G401.6 (cell line): ENCODE results near the gene EHD1.

Experiments
- FAIRE-seq: peaks from 2 replicates; lab custom pipeline; 2012; peaks lifted over from hg19 to GRCh38; lab: Jason Lieb, UNC

The EHD1 gene

DNA sequence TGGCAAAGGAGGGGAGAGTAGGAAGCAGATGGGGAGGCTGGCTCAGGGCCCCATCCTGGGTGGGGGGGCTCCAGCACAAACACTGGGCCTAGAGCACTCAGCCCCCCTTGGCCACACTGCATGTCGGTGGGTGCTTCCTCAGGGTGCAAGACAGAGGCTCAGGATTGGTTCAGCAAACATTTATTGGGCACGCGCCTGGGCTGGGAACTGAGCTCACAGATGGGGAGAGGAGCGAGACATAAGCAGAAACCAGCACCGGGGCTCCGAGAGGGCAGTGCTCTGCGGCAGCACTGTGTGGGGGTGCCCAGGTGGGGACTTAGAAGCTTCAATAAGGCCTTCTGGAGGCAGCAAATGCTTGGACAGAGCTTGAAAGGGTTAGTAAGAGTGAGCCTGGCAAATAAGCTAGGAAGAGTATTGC is 12.1 kb upstream of the EHD1 start:
- FAIRE-seq = no peak

DNA sequence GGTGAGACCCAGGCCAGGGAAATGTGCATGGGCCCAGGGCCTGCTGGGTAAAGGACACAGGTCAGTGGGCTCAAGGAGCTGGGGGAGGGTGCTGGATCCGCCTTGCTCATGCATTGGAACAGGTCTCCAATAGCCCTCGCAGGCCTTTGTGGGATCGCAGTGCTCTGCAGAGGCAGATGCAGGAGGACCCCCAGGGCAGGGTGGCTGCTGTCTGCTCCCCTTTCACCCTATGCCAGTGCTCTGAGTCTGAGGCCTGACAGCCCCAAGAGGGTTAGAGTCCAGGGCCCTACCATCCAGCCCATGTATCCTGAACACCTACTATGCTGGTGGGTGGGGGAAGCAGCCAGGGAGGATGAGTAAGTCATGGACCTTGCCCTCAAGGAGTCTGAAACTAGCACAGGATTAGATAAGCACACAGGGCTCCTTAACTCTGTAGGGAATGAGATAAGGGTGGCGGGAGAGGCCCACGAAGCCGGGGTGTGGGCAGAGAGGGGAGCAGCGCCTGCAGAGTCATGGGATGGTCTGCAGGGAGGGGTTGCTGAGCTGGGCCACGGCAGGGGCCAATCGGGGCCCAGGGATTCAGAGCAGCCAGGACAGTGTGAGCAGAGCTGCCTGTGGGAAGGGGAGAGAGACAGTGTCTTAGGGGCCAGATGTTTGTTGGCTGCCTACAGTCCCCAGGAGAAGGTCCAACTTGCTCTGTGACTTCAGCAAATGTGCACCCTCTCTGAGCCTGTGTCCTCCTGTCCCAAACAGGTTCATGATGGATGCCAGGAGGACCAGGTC is 10.5 kb upstream of the EHD1 start:
- no peak for FAIRE-seq

DNA sequence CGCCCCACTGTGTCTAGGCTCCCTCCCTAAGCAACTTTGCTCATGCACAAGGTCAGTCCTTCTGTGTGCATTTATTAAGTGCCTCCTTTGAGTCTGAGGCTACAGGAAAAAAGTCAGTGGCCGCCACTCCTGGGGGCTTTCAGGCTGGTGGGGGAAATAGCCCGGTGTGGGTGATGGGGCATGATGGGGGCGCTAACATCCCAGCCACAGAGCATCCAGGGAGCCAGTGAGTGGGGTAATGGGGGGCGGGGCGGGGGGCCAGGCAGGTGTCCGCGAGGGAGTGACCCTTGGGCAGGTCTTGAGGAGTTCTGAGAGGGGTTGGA is 9.9 kb upstream of the EHD1 start:
- FAIRE-seq = no peak

DNA sequence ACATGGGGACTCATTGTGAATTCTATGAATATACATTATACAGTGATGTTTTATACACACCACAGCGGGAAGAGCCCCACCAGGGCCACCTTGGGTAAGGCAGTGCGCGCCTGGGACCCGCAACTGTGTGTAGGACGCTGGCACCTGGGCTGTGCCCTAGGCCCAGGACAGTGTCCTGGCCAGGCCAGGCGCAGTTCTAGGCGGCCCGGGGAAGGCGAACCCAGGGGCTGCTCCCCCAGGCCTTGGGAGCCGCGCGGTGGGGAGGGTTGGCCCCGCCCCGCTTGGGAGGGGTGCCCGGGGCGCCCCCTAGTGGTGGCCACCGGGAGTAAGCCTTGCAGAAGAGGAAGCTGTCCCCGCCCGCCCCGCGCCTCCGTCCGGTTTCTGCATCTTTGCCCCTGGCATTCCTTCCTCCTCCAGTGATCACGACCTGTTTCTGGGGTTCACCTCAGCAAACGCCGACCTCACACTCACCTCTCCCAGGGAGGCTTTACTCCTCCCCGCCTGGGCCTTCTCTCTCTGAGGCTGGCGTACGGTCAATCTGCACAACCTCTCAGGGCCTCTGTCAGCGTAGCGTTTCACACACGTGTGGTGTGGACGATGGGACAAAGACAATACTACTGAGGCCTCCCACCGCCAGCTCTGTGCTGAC is 9.5 kb upstream of the EHD1 start:
- FAIRE-seq = no peak

DNA sequence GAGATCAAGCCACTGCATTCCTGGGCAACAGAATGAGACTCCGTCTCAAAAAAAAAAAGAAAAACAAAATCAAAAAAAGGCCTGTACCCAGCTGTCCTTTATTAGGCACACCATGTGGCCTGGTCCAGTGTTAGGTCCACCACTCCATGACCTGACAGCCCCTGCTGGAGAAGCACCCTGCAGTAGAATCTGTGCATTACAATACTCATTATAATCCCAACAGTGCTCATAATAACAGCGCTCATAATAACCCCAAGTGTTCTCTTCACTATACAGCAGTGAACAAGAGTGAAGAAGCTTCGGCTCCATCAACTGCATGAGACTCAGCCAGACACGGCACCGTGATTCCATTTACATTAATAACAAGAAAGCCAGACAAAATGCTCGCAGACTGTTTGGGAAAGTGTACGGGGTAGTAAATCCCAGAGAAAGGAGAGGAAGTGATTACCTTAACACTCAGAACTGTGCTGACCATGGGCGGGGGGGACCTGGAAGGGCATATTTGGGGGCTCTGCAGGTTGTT is 8.9 kb upstream of the EHD1 start:
- no peak for FAIRE-seq

DNA sequence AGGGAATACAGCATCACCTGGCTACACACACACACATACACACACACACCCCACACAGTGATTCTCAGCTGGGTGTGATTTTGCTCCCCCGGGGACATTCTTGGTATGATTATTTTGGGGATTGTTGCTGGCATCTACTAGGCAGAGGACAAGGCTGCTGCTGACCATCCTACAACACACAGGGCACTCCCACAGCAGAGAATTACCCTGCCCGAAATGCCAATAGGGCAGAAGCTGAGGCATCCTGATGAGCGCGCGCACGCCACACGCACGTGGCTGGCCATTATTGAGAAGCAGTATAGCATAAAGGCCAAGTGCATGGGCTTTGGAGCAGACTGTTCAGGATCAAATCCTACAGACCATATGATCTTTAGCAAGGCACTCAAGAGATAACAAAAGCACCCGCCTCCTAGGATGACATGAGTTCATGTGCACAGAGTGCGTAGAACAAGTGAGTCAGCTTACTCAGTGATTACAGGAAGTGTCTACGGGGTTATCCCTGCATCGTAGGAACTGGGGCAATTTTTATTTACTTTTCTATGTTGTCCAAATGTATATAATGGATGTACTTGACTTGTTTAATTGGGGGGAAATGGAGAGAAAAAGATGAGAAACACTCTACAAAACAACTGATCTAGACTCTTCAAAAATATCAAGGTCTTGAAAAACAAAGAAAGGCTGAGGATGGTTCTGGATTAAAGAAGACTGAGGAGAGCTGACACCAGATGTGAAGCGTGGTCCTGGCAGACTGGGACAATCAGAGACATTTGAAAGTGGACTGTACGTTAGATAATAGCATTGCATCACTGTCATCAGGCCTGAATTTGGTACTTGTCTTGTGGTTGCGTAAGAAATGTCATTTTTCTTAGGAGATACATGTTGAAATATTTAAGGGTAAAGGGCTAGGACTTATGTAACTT is 7.2 kb upstream of the EHD1 start:
- FAIRE-seq = no peak

DNA sequence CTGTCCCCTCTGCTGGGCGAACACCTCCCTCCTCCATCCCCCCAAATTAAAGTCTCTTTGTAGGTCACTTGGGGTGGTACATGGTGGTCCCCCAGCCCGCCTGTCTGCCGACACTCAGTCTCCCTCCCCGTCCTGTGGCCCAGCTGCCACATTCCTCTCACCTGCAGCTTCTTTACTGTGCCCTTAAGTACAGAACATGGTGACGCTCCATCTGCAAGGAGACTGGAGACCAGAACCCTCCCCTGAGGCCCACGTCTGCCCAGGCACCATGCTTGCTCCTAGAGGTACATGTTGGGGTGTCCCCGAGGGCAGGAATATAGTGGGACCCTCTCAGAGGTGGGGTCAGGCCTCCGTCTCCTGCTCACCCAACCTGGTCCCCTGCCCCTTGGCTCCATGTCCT is 5.6 kb upstream of the EHD1 start:
- FAIRE-seq = no peak

DNA sequence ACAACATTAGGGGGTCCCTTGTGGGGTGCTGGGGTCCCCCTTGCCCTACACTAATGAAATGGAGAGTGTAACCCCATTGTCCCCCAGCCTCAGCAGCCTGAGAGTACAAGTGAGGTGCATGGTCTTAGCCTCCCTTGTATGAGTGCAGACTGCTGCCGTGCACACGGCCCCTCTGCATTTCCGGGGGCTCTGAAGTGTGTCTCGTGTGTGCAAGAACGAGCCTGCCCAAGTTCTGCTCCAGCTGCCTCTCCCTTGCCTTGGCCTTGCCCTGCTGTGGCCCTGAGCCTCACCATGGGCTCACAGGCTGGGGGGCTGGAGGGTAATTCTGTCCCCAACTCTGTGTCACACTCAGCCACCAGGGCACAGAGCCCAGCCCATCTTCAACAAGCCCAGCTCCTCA is 5.2 kb upstream of the EHD1 start:
- FAIRE-seq = no peak

DNA sequence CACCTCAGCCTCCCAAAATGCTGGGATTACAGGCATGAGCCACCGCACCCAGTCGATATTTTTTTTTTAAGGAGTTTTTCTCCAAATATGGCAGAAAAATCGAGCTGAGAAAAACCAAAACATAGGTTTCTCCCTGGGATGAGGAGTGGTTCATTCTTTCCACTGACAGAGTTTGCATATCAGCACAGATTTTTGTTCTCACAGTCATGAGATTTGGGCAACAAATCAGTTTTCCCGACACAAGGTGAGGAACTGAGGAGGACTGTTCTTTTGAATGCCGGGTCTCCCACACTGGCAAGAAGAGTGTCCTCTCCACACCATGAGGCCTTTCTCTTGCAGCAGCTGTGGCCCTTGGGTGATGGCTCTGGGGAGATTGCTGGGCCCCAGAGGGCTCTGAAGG is 3.8 kb upstream of the EHD1 start:
- FAIRE-seq = no peak

DNA sequence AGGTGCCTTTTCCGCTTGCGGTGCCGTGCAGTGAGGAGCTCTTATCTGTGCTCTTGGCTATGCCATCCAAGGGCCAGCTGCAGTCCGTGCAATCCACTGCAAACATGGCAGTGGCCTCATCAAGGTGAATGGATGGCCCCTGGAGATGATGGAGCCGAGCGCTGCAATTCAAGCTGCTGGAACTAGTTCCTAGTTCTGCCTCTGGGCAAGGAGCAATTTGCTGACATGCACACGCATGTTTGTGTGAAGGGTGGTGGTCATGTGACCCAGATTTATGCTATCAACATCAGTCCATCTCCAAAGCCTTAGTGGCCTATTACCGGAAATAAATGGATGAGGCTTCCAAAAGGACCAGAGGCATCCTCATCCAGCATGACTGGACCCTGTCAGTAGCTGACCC is 3.1 kb upstream of the EHD1 start:
- FAIRE-seq = no peak

DNA sequence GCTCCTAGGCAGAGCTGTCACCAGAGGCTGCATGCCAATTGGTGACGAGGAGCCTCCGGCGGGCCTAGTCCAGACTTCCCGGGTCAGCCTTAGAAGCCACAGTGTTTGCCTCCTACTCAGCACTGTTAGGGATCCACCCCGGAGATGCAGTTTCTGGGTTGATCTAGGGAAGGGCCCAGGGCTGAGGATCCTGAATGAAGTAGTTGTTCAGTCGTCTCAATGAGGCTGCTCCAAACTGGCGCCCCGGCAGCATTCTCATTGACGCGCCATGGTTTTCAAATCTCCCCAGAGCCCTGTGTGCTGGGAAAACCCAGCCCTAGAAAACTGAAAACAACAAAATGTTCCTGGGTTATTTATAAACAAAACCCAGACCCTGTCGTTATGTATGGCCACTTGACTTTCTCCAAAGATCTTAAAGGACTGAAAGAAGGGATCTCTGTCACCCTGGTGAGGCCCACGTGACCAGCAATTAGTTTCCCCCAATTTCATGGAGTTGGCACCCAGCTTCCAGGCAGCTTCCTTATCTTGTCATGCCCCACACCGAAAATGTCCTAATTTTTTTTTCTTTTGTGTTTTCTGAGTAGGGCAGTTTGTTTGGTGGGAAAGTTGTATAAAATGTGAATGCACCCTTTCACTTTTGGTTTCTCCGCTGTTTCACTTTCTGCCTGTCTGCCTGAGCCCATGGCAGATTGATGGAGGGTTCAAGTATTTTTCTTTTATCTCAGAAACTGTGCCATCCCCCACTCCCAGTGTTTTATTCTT is 2.0 kb upstream of the EHD1 start:
- no peak for FAIRE-seq

DNA sequence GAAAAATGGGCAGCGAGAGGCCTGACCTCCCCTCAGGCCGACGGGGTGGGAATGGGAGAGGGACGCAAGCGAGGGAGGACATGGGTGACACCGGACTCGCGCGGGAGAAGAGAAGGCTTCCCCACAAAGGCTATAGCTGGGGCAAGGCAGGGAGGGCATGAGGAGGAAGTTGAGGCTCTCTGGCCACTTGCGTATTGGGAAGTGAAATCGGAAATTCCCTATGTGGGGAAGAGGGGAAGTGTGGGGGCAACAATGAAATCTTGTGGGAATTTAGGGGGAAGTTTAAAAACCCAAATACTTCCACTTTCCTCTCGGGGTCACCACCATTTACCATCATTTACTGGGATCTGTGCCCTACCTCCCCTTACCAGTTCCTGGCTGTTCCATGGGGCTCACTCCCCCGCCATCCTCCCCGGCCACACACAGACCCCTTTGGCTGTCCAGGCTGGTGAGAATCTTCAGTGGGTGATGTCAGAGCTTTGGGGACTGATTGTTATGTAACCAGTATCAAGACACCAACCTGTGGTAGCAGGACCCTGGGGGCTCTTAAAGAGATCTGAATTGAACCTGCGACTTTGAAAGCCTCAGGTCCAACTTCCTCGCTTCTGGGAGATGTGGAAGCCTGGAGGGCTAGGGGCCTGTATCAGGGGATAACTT is 951 bp upstream of the EHD1 start:
- no peak for FAIRE-seq

DNA sequence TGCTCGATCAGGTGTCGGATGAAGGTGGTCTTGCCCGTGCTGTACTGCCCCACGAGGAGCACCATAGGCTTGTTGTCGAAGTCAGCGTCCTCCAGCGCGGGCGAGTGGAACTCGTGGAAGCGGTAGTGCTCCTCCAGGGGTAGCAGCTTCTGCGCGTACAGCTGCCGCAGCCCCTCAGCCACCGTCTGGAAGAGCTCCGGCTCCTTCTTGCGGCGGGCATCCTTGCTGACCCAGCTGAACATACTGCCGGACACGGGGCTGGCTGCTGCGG is 263 bp downstream of the EHD1 start:
- FAIRE-seq = no peak

DNA sequence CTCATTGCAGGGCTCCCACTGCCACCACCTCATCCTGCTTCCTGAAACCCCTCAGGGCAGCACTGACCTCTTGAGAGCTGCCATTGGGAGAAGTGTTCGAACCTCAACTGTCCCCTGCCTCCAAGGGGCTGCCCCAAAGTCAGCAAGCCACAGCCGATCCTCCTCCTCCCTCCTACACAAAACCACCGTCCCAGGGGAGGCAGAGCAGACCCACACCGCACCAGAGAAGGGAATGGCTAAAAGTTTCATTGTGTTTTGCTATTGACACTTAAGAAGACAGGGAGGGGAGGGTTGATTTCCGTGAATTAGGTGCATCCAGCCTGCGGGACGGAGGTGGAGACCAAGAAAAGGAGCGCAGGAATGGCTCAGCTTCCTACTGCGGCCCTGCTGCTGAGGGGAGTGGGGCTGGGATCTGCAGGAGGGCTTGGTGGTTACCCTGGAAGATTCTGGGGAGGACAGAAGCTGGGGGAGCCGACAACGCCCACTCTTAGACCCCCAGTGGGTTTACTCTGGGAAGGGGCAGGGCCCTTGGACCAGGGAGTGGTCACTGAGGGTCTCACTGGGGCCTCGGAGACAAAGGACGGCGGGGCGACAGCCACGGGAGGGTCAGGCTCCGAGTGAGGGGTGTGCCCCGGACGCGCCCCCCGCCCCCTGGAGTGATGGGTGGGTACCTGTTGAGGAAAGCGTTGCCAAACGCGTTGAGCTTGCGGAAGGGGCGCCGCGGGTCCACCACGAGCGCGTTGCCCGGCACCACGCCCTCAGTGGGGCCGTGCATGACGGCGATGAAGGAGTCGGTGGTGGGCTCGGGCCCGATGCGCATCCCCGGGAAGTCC is 815 bp downstream of the EHD1 start:
- no peak for FAIRE-seq

DNA sequence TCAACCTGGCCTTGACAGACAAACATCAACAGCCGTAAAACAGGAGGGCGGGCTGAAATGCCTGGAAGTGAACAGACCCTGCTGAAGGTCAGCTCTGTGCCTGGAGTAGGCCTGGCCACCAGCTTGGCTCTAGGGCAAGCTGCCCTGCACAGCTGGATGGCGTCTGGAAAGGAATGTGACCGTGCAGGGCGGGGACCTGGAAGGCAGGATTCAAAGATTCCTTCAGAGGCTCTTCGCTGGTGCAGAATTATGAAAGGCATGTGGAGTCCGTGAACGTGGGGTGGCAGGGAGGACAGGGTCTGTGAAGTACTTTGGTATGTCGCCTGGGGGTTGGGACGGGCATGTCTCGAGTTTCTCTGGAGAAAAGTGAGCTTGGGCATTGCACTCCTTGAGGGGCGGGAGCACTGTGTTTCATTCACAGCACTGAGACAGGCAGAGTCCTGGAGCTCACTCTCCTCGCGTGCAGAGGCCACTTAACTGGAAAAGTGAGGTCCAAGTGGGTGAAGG is 1.5 kb downstream of the EHD1 start:
- FAIRE-seq = no peak

DNA sequence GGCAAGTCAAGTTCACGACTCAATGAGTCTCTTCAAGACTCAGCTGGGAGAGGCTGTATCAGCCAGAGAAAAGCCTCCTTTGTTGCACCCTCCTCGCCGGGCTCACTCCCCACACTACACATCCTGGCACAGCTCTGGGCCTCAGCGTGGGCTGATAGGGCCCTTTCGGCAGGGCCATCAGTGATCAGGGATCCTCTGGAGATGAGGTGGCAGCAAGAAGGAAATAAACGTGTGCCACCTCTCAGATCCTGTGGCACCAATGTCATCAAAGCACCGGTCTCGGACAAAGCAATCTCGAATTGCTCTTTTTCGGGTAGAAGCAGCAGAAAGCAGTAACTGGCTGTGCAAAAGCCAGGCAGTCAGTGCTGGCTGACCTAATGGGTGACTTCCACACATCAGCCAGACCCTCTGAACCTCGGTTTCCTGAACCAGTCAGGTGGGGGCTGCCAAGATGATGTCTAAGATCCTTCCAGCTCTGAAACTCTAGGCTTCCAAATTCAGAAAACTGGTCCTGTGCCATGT is 2.1 kb downstream of the EHD1 start:
- no peak for FAIRE-seq

DNA sequence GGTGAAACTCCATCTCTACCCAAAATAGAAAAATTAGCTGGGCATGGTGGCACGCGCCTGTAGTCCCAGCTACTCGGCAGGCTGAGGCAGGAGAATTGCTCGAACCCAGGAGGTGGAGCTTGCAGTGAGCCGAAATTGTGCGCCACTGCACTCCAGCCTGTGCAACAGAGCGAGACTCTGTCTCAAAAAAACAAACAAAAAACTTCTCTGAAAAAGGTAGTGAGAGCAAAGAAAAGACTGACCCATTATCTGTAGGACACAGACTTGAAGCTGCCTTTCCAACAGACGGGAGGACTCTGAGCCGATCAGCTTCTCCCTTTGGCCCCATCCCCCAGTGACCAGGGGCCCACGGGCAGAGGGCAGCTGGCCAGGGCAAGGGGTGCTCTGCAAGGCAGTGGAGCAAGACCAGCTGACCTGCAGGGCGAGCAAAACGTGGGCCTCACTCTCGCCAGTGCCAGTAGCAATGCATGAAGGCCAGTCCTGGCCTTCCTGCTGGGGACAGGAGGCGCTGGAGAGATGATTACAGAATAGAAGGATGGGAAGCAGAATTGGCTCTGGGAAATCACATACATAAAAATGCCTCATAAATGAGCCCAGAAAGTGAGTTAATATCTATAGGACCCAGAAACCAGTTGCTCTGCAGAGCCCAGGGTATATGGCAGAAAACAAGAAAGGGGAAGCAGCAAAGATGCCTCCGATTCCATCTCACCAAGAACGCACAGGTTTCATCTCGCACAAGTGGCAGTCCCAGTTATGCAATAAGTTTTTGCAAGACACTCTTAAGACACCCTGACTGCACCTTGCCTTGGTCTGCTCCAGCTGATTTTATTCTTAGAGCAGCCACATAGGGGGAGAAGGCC is 2.8 kb downstream of the EHD1 start:
- no peak for FAIRE-seq

DNA sequence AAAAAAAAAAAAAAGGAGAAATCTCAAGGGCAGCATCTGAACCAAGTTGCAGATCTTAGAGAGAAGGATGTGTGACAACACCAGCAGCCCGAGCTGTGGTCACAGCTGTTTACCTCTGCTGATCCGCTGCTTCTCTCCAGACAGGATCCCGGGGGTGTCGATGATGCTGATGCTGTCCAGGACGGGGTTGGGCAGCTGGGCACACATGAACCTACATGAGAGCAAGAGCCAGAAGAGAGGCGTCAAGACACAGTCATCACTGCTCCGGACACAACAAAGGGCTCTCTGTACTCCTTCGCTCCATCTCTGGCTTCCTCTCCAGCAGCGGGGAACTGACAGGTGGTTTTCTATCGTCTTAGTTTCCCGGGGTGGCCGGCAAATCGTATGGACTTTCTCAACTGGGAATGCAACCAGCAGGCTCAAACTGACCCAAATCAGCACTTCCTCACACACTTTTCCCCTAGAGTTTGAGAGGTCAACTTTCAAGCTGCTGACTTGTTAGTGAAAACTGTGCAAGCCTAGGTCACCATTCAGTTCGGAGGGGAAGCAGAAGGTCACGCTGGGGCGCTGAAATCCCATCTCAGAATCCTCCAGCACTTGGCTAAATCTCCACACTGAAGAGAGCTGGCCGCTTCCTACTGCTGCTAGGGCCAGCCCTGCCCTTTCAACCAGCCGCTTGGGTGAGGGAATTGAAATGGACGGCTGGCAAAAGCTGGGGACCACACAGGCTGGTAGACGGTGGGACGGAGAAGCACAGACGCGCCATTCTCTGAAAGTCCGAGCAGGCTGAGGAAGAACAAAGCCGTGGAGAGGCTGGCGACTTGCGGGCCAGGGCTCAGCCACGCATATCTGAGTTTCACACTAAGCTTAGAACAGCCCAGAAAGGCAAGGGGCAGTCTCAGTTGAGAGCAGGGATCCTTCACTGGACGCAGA is 3.8 kb downstream of the EHD1 start:
- no peak for FAIRE-seq
